HCT116 (cell line): ENCODE measurements around the gene FBXL15.

Experiments
- ATF3 ChIP-seq: IDR thresholded peaks from 2 replicates; pipeline ENCODE4 v1.6.1; 2012
- CEBPB ChIP-seq: IDR thresholded peaks from 2 replicates; pipeline ENCODE4 v1.6.1; 2012; ENCODE audit warnings: low read depth
- CTCF ChIP-seq, 3 experiments: fragments of 200-600 bp in 1 of 3; sonication (generic) in 1 of 3; IDR thresholded peaks in 2 of 3; conservative IDR thresholded peaks in 1 of 3; 2 replicates each; pipeline ENCODE4 v1.5.1; 2012 to 2017; ENCODE audit warnings: low read depth in 2 of 3, low read length in 2 of 3, antibody characterized with exemption in 1 of 3, borderline replicate concordance in 1 of 3, control low read depth in 1 of 3, mild to moderate bottlenecking in 1 of 3, mixed read lengths in 1 of 3, mixed run types in 1 of 3, moderate library complexity in 1 of 3; ENCODE audit not compliant: insufficient read depth in 1 of 3
- EGR1 ChIP-seq: IDR thresholded peaks from 2 replicates; pipeline ENCODE4 v1.6.1; 2012; ENCODE audit warnings: low read depth
- EZH2phosphoT487 ChIP-seq: fragments of 200-600 bp; IDR thresholded peaks from 2 replicates; pipeline ENCODE4 v1.6.1; 2018; ENCODE audit warnings: antibody characterized with exemption, borderline replicate concordance

GRCh38 chr10:102461187-102462054 is 40.8 kb downstream of the FBXL15 start:
- TF ChIP-seq CEBPB = no peak
- TF ChIP-seq CTCF (IDR thresholded peaks at IDR 0.05 in 2 of 3, conservative IDR thresholded peaks at IDR 0.05 in 1 of 3; ENCODE audit: borderline replicate concordance in 1 of 3, insufficient read depth in 1 of 3, low read depth in 2 of 3, low read length in 2 of 3) = no peak
- TF ChIP-seq EGR1 = no peak
- TF ChIP-seq ATF3 = no peak
- TF ChIP-seq EZH2phosphoT487 = no peak
